Endothelial cell of umbilical vein (primary cell): ENCODE data around the gene ACTR10. TPM values are rescaled to one million over a fixed set of nuclear protein-coding genes. Genes with fewer than 3 reads are reported as not detected.

Experiments
- BruUV-seq: library from RNA; stranded (reverse); fragments of 400-500 nt; replicated peaks from 2 replicates; lab custom pipeline; 2021; lab: Mats Ljungman, UMichigan
- CTCF ChIA-PET: fragments of 300-600, 350-600 bp; sonication (Branson Sonifier 250); formaldehyde crosslinking; loops from one replicate; lab custom pipeline; 2021; ENCODE audit warnings: antibody characterized with exemption, inconsistent platforms; lab: Charles Lee
- POLR2A ChIA-PET: fragments of 300-600, 350-600 bp; sonication (Branson Sonifier 250); formaldehyde crosslinking; loops from one replicate; lab custom pipeline; 2021; ENCODE audit warnings: antibody characterized with exemption, inconsistent platforms; lab: Charles Lee
- DNase-seq: peaks from one replicate; pipeline ENCODE4 v3.0.0-alpha.2; 2011; ENCODE audit warnings: low read depth, low spot score
- FAIRE-seq: peaks from 2 replicates; lab custom pipeline; 2011; peaks lifted over from hg19 to GRCh38; lab: Jason Lieb, UNC
- H2AFZ ChIP-seq: 2 replicates; pipeline ENCODE4 v1.6.0; 2012; ENCODE audit warnings: low read depth, low read length, control low read depth, inconsistent platforms
- H3K27ac ChIP-seq: 2 replicates; pipeline ENCODE4 v1.5.1; 2011; ENCODE audit warnings: low read depth, mild to moderate bottlenecking, control low read depth, low read length, moderate library complexity; ENCODE audit not compliant: insufficient read depth
- H3K27me3 ChIP-seq, 2 experiments: 2 replicates each; pipeline versions ENCODE4 v1.6.0 to v1.6.1; 2011; ENCODE audit warnings: low read length in 2 of 2, mixed read lengths in 1 of 2; ENCODE audit not compliant: control insufficient read depth in 2 of 2, insufficient read depth in 2 of 2
- H3K36me3 ChIP-seq, 2 experiments: 2 replicates in 1 of 2; 3 replicates in 1 of 2; pipeline ENCODE4 v1.5.1; 2011; ENCODE audit warnings: low read length in 2 of 2, mild to moderate bottlenecking in 1 of 2, moderate library complexity in 1 of 2; ENCODE audit not compliant: control insufficient read depth in 2 of 2, insufficient read depth in 2 of 2; ENCODE audit errors: extremely low read depth in 1 of 2
- H3K4me1 ChIP-seq: 3 replicates; pipeline ENCODE4 v1.5.1; 2011; ENCODE audit warnings: mild to moderate bottlenecking, low read length; ENCODE audit not compliant: control insufficient read depth, insufficient read depth; ENCODE audit errors: extremely low read depth
- H3K4me2 ChIP-seq: 2 replicates; pipeline ENCODE4 v1.6.1; 2011; ENCODE audit warnings: low read length, control low read depth, mixed read lengths; ENCODE audit not compliant: insufficient read depth
- H3K4me3 ChIP-seq, 3 experiments: fragments of 200-600 bp in 1 of 3; sonication (generic), shearing (Covaris generic) in 1 of 3; replicated peaks in 1 of 3; 2 replicates each; pipeline ENCODE4 v1.5.1; 2011 to 2016; ENCODE audit warnings: control low read depth in 3 of 3, low read length in 3 of 3, mild to moderate bottlenecking in 2 of 3, inconsistent platforms in 1 of 3, low read depth in 1 of 3, moderate library complexity in 1 of 3; ENCODE audit not compliant: insufficient read depth in 1 of 3
- H3K79me2 ChIP-seq: 2 replicates; pipeline ENCODE4 v1.6.0; 2012; ENCODE audit warnings: low read length, inconsistent platforms; ENCODE audit not compliant: control insufficient read depth, insufficient read depth
- H3K9ac ChIP-seq: replicated peaks from 2 replicates; pipeline ENCODE3; 2011; ENCODE audit warnings: low read length, control low read depth; ENCODE audit not compliant: insufficient read depth; ENCODE audit errors: extremely low read depth
- H3K9me1 ChIP-seq: replicated peaks from 3 replicates; pipeline ENCODE4 v1.6.0; 2011; ENCODE audit warnings: mild to moderate bottlenecking, low read length; ENCODE audit not compliant: control insufficient read depth, insufficient read depth; ENCODE audit errors: extremely low read depth
- H3K9me3 ChIP-seq: replicated peaks from 2 replicates; pipeline ENCODE4 v1.5.1; 2012; ENCODE audit warnings: low read length, inconsistent platforms; ENCODE audit not compliant: control insufficient read depth, insufficient read depth
- H4K20me1 ChIP-seq: replicated peaks from 2 replicates; pipeline ENCODE3; 2011; ENCODE audit warnings: mild to moderate bottlenecking, low read length; ENCODE audit not compliant: control insufficient read depth, insufficient read depth; ENCODE audit errors: extremely low read depth
- FOS ChIP-seq: IDR thresholded peaks from 2 replicates; pipeline ENCODE4 v1.6.1; 2011; ENCODE audit warnings: mild to moderate bottlenecking, low read length, moderate library complexity, borderline replicate concordance; ENCODE audit not compliant: insufficient read depth
- GATA2 ChIP-seq: IDR thresholded peaks from 2 replicates; pipeline ENCODE4 v1.7.0; 2011; ENCODE audit warnings: low read depth, mild to moderate bottlenecking, moderate library complexity, mixed read lengths, low read length; ENCODE audit not compliant: insufficient read length, insufficient read depth
- JUN ChIP-seq: IDR thresholded peaks from 2 replicates; pipeline ENCODE4 v1.6.1; 2011; ENCODE audit warnings: borderline replicate concordance, low read depth; ENCODE audit not compliant: insufficient read length, insufficient read depth
- MAX ChIP-seq: IDR thresholded peaks from 2 replicates; pipeline ENCODE4 v1.6.1; 2011; ENCODE audit not compliant: insufficient read depth, insufficient read length
- POLR2A ChIP-seq: IDR thresholded peaks from 2 replicates; pipeline ENCODE4 v1.6.1; 2012; ENCODE audit warnings: low read depth, mild to moderate bottlenecking, control low read depth, low read length
- POLR2AphosphoS5 ChIP-seq: IDR thresholded peaks from 2 replicates; pipeline ENCODE4 v1.6.1; 2012; ENCODE audit warnings: low read depth, mild to moderate bottlenecking, control low read depth, low read length, moderate library complexity; ENCODE audit not compliant: insufficient read depth
- dilution Hi-C: fragments of 300-500 bp; cut with MboI; formaldehyde crosslinking; loops from one replicate; pipeline ENCODE4 v1.15.0; 2019; ENCODE audit warnings: low sequenced_read_pairs; ENCODE audit not compliant: extremely low pct_ligation_motif_present
- intact Hi-C: fragments of 100-400 bp; cut with micrococcal nuclease; formaldehyde crosslinking; loops from one replicate; pipeline ENCODE4 v1.10.0; 2022
- polyA plus RNA-seq, 4 experiments: library from polyadenylated mRNA; depleted of rRNA in 3 of 4; stranded (reverse) in 3 of 4; unstranded in 1 of 4; fragments of >200 nt; gene quantifications; 2 replicates each; pipeline versions ENCODE4 v1.2.1 to v1.2.3, GENCODE V29; 2011 to 2012; ENCODE audit warnings: missing spikeins in 1 of 4
- total RNA-seq: library from RNA; stranded (reverse); gene quantifications from 2 replicates; pipeline ENCODE4 v1.2.3, GENCODE V29; 2021

ACTR10 gene
- total and polyA plus RNA-seq, 2 donors (not counting 3 experiments of a cell fraction or from before 2014, with no cell fraction given), result 28.6 to 67.3 TPM

GRCh38 chr14:58280954-58281787 is 81.2 kb downstream of the ACTR10 start:
- Histone ChIP-seq H3K9me1 (no peaks in the 10 kb centered on the region), H3K4me2 (peak overlapping the region; percentile 74), H3K27ac (peak overlapping the region; percentile 72), H3K36me3 (peaks cover 8 to 17% of the 10 kb centered on the region in 2 experiments), H2AFZ (no peak overlapping the region), H3K4me3 (peak overlapping the region in 1 of 3 experiments; percentile 4), H4K20me1 (peaks cover 7% of the 10 kb centered on the region), H3K9me3 (no peaks in the 10 kb centered on the region), H3K4me1 (peaks cover 25% of the 10 kb centered on the region), H3K27me3 (no peaks in the 10 kb centered on the region), H3K79me2 (peaks cover 79% of the 10 kb centered on the region), H3K9ac (peak overlapping the region; percentile 51)
- BruUV-seq, result TSS peak; percentile 10
- ChIA-PET CTCF (interaction anchor here (0.6 to 2.1 kb wide), 4 partner anchors 17 to 69 kb away, joined by 3 to 9 read pairs (median 4); partner anchors contain the start of gene ARID4A), POLR2A (interaction anchor here (1.3 kb wide), 1 partner anchor 17 kb away, joined by 7 read pairs; the partner anchor contains the start of gene ARID4A)
- peak; percentile 88 for FAIRE-seq
- intact Hi-C loops, result loop anchor here (1.0 kb wide), 1 partner anchor 17 kb away; the partner anchor contains the start of gene ARID4A
- TF ChIP-seq MAX, result no peak
- TF ChIP-seq FOS, result peak; percentile 21
- no peak for TF ChIP-seq POLR2AphosphoS5
- peak; percentile 69 for TF ChIP-seq JUN
- TF ChIP-seq GATA2, result peak; percentile 29
- TF ChIP-seq POLR2A, result no peak
- dilution Hi-C loops, result no loop called here
- DNase-seq, result peak; percentile 95
